Measurements from ENCODE around the gene ORC6.

Gene ORC6

DNA sequence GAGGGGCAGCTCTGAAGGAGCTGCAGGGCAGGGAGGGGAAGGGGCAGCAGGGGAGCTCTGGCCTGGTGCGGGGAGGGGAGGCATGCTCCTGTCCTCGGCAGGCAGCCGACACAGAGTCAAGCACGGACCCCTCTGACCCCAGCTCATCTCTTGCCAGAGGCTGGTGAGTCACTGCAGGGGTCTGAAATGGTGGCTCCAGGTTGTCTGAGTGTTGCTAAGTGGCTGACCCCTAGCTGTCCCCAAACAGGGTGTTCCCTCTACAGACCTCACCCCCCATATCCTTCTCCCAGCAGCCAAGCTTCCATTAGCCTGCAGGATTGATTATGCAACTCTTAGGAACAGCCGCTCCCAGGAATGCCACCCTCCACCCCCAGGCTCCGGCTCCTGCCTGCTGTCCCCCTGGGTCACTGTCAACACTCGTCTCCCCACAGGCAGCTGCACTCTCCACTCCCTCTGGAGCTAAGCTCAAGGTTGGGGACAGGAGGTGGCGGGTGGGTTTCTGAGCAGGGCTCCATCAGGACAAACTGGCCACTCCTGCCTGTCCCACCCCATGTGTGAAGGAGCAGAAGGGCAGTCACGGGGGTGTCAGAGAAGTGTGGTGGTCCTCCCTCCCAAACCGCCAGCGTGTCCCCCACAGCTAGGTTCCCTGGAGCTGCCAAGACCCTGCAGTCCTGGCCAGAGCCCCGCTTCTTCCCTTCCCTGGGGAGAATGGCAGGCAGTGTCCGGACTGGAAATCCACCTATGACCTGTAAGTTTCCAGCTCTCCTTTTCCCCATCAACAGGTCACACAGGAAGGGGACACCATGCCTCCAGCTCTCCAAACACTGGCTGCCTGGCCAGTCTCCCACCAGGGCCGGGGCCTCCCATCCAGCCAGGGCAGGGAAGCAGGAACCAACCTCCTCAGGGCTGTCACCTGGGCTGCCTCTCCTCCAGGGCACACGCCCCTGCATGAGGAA, 57.6 kb downstream of the ORC6 start:
- no peak overlapping the region for H4K8ac ChIP-seq (ENCODE audit: low read depth, low read length)
- no peaks in the 10 kb centered on the region for H3K27me3 ChIP-seq (ENCODE audit: insufficient read depth, low read length, poor library complexity)
- no CpG with 5 or more reads among the region's 15 CpGs for WGBS (ENCODE audit: extremely low coverage, insufficient coverage, low lambda C conversion rate)
- no peak overlapping the region for H3K9ac ChIP-seq (ENCODE audit: low read length)
- H2BK5ac ChIP-seq (ENCODE audit: low read length) = peak overlapping the region; percentile 83
- no peak overlapping the region for H3K4me2 ChIP-seq (ENCODE audit: low read length)
- H3K23ac ChIP-seq (ENCODE audit: low read length) = peak overlapping the region; percentile 48
- peak overlapping the region; percentile 29 for H2BK120ac ChIP-seq (ENCODE audit: low read depth, low read length)
- no peaks in the 10 kb centered on the region for H3K79me2 ChIP-seq (ENCODE audit: control insufficient read depth, insufficient read depth, low read length)
- H2AK5ac ChIP-seq (ENCODE audit: low read length) = peak overlapping the region; percentile 2
- no peak overlapping the region for H4K5ac ChIP-seq (ENCODE audit: low read length)
- peaks cover 15% of the 10 kb centered on the region for H3K4me1 ChIP-seq (ENCODE audit: control insufficient read depth, low read depth, low read length)
- H3K79me1 ChIP-seq (ENCODE audit: low read length) = no peaks in the 10 kb centered on the region
- peak overlapping the region; percentile 75 for H3K56ac ChIP-seq (ENCODE audit: low read length)
- peak; percentile 95 for DNase-seq
- peak overlapping the region; percentile 65 for H3K18ac ChIP-seq (ENCODE audit: low read length)
- no peak overlapping the region for H3K4me3 ChIP-seq (ENCODE audit: low read length)
- H2BK15ac ChIP-seq (replicated peaks; ENCODE audit: low read depth) = no peak overlapping the region
- H3K27ac ChIP-seq (ENCODE audit: low read depth, low read length) = no peak overlapping the region
- peak overlapping the region; percentile 75 for H3K4ac ChIP-seq (ENCODE audit: low read depth, low read length)
- H3K36me3 ChIP-seq (ENCODE audit: control insufficient read depth, insufficient read depth, low read length) = no peaks in the 10 kb centered on the region
